MCF 10A (cell line): Measurements from ENCODE around the gene SHISA7. TPM values are rescaled to one million over a fixed set of nuclear protein-coding genes. Genes with fewer than 3 reads are reported as not detected.

Experiments used
- BruUV-seq: library from RNA; stranded (reverse); fragments of 400-500 nt; replicated peaks from 2 replicates; lab custom pipeline; 2021; lab: Mats Ljungman, UMichigan
- CTCF ChIA-PET: fragments of 300-600 bp; sonication (Branson Sonifier 250); formaldehyde crosslinking; extraction: SDS; loops from one replicate; lab custom pipeline; 2021; ENCODE audit warnings: antibody characterized with exemption, inconsistent platforms; lab: Yijun Ruan, JAX
- POLR2A ChIA-PET: fragments of 300-600, 350-650 bp; sonication (Branson Sonifier 250); formaldehyde crosslinking; extraction: SDS; loops from one replicate; lab custom pipeline; 2020; ENCODE audit warnings: antibody characterized with exemption, inconsistent platforms; lab: Yijun Ruan, JAX
- DNase-seq: peaks from one replicate; pipeline ENCODE4 v3.0.0-alpha.2; 2018; ENCODE audit not compliant: unreplicated experiment
- H3K27ac Mint-ChIP-seq: one replicate; pipeline ENCODE4 v1.8.0; 2022; ENCODE audit warnings: mild to moderate bottlenecking, low read depth, mixed read lengths; ENCODE audit not compliant: unreplicated experiment
- H3K27me3 Mint-ChIP-seq: one replicate; pipeline ENCODE4 v1.8.0; 2022; ENCODE audit warnings: mixed read lengths; ENCODE audit not compliant: insufficient read depth, unreplicated experiment
- H3K36me3 Mint-ChIP-seq: one replicate; pipeline ENCODE4 v1.8.0; 2022; ENCODE audit warnings: mild to moderate bottlenecking, moderate library complexity, mixed read lengths; ENCODE audit not compliant: insufficient read depth, unreplicated experiment
- H3K4me1 Mint-ChIP-seq: one replicate; pipeline ENCODE4 v1.8.0; 2022; ENCODE audit warnings: mixed read lengths; ENCODE audit not compliant: insufficient read depth, unreplicated experiment
- H3K4me3 Mint-ChIP-seq: one replicate; pipeline ENCODE4 v1.8.0; 2022; ENCODE audit warnings: mild to moderate bottlenecking, moderate library complexity, mixed read lengths; ENCODE audit not compliant: unreplicated experiment
- H3K9me3 Mint-ChIP-seq: one replicate; pipeline ENCODE4 v1.8.0; 2022; ENCODE audit warnings: mixed read lengths; ENCODE audit not compliant: unreplicated experiment
- CTCF ChIP-seq: fragments of 200-600 bp; IDR thresholded peaks from one replicate; pipeline ENCODE4 v1.8.0; 2022; ENCODE audit warnings: antibody characterized with exemption, mild to moderate bottlenecking; ENCODE audit not compliant: unreplicated experiment
- intact Hi-C: fragments of 100-400 bp; cut with micrococcal nuclease; formaldehyde crosslinking; loops from 2 replicates; pipeline ENCODE4 v1.14.1; 2022
- total RNA-seq: library from RNA; stranded (reverse); gene quantifications from 2 replicates; pipeline ENCODE4 v1.2.3, GENCODE V29; 2022

Gene SHISA7
- total RNA-seq, 1 experiment from 2014 or later: not detected

- no peak for DNase-seq
- intact Hi-C loops: no loop called here
- H3K27ac Mint-ChIP-seq: peak within 1 kb of the TSS; percentile 87
- H3K9me3 Mint-ChIP-seq: no peaks in the 10 kb centered on the region
- CTCF ChIA-PET: interaction anchor here (0.5 to 3.1 kb wide), 8 partner anchors 13 to 812 kb away, joined by 3 to 20 read pairs (median 4); partner anchors contain the start of gene ZNF865
- H3K36me3 Mint-ChIP-seq: no peaks in the 10 kb centered on the region
- no peak for TF ChIP-seq CTCF
- peak within 1 kb of the TSS; percentile 55 for H3K4me3 Mint-ChIP-seq
- no peaks in the 10 kb centered on the region for H3K27me3 Mint-ChIP-seq
- H3K4me1 Mint-ChIP-seq: peaks cover 25% of the 10 kb centered on the region
- POLR2A ChIA-PET: interaction anchor here (1.3 to 3.9 kb wide), 3 partner anchors 8 to 26 kb away, joined by 4 to 46 read pairs (median 5); partner anchors contain the start of genes ISOC2 and ZNF628
- no TSS peak for BruUV-seq
Observed at GRCh38 chr19:55487924-55488687, 45.0 kb upstream of the SHISA7 start, which contains the start of gene SSC5D. Gene SSC5D, plus strand, starts transcription at chr19:55488436. Its CDS starts 154 bp downstream, at chr19:55488590.

DNA sequence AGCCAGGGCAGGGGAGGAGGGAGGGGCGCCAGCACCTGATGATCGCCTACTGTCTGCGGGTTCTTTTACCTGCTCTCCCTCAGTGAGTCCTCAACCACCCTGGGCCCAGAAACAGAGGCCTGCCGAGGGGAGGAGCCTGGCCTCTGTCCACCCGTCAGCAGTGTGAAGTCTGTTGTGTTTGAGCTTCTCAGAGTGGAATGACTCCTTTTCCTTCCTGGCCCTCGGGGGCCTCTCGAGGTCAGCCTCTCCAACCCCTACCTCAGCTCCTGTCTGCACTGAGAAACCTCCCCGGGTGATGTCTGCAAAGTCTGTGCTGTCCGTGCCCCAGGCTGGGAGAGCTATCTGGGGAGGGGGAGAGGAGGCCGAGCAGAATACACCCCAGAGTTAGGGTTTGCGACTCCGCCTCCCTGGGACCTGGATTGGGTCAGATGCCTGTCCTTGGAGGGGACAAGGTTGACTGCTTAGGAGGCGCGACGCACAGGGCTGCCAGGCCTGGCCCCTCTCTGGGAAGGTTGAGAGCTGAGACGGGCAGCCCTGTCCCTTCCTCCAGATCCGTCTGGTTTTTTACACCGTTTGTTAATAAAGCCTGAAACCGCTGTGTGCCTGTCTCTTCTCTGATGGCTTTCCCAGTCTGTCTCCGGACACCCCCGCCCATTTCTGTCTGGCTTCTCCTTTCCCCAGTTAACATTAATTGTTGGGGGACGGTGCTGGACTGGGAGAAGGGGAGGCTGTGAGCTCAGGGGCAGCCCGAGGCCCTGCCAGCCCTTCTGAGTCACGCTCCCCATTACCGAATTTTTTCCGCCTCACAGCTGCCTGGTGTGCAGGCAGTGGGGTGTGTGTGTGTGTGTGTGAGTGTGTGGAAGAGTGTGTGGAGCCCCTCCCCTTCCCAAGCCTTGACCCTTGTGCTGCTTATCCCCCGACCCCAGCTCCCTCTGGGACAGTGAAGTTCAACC, 44.1 kb upstream of the SHISA7 start:
- intact Hi-C loops: no loop called here
- BruUV-seq: TSS peak; percentile 66
- Mint-ChIP-seq H3K27ac (peak overlapping the region; percentile 87), H3K36me3 (no peaks in the 10 kb centered on the region), H3K9me3 (no peaks in the 10 kb centered on the region), H3K27me3 (no peaks in the 10 kb centered on the region), H3K4me3 (peak overlapping the region; percentile 55), H3K4me1 (peaks cover 23% of the 10 kb centered on the region)
- ChIA-PET POLR2A (interaction anchor here (0.8 to 3.9 kb wide), 6 partner anchors 9 to 228 kb away, joined by 3 to 46 read pairs (median 4); partner anchors contain the start of genes ISOC2, PPP6R1, UBE2S and ZNF628), CTCF (interaction anchor here (0.5 to 3.1 kb wide), 11 partner anchors 10 to 811 kb away, joined by 3 to 20 read pairs (median 4); partner anchors contain the start of gene ZNF865)
- no peak for TF ChIP-seq CTCF
- peak; percentile 83 for DNase-seq

GRCh38 chr19:55486043-55486970, 43.2 kb upstream of the SHISA7 start:
- intact Hi-C loops: no loop called here
- TF ChIP-seq CTCF: no peak
- H3K36me3 Mint-ChIP-seq: no peaks in the 10 kb centered on the region
- H3K27ac Mint-ChIP-seq: peak overlapping the region; percentile 87
- H3K9me3 Mint-ChIP-seq: no peaks in the 10 kb centered on the region
- CTCF ChIA-PET: interaction anchor here (0.5 to 3.1 kb wide), 13 partner anchors 11 to 796 kb away, joined by 3 to 20 read pairs (median 4); partner anchors contain the start of gene ZNF865
- peak; percentile 45 for DNase-seq
- H3K27me3 Mint-ChIP-seq: no peaks in the 10 kb centered on the region
- H3K4me1 Mint-ChIP-seq: peaks cover 14% of the 10 kb centered on the region
- POLR2A ChIA-PET: interaction anchor here (0.8 to 3.9 kb wide), 6 partner anchors 10 to 227 kb away, joined by 3 to 46 read pairs (median 4); partner anchors contain the start of genes ISOC2, PPP6R1, UBE2S and ZNF628
- BruUV-seq: no TSS peak
- H3K4me3 Mint-ChIP-seq: peak overlapping the region; percentile 69
